ENCODE measurements around the gene ALPI. TPM values are rescaled to one million over a fixed set of nuclear protein-coding genes. Genes with fewer than 3 reads are reported as not detected.

ALPI gene
- total and polyA plus RNA-seq, 2 donors (not counting 1 experiment from before 2014, with no cell fraction given), result not detected

DNA sequence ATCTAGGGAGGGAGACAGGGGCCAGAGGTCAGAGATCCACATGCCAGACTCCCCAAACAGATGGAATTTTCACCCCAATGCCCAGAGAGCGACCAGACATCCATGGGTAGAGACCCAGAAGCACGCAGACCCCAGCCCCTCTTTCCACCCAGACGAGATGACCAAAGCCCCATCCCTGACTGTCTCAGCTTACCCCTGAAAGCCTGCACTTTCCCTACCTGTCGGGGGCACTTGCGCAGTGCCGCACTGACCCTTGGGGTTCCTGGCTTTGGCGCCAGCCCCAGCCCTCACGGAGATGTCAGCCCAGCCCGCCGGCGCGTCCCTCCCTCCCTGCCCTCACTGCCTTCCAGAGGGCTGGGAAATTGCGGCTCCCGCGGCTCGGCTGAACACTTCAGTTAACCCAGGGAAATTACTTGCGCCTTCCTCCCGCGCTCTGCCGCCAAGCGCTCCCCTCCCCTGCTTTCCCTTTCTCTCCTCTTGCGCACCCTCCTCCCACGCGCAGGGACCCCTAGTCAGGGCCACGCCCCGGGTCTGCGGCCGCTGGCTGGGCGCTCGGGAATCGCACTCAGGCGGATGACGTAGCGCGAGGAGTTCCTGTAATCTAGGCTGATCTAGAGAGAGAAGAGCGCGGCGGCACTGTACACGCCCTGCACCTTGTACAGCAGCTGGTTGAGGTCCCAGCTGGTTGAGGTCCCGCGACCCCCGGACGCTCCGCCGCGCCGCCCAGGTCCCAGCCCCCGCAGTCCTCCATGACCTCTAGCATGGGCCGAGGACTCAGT is 37.3 kb upstream of the ALPI start:
- H2AFZ ChIP-seq (ENCODE audit: low read length), result no peak overlapping the region
- H3K9me3 ChIP-seq (ENCODE audit: control insufficient read depth, insufficient read depth, low read depth, low read length), result no peaks in the 10 kb centered on the region
- H4K20me1 ChIP-seq (ENCODE audit: control insufficient read depth, extremely low read depth, insufficient read depth, low read length), result no peaks in the 10 kb centered on the region
- H3K36me3 ChIP-seq (ENCODE audit: control insufficient read depth, insufficient read depth, low read length), result no peaks in the 10 kb centered on the region
- no peak overlapping the region for H3K9ac ChIP-seq (ENCODE audit: insufficient read depth, low read length)
- peaks cover 48% of the 10 kb centered on the region for H3K27me3 ChIP-seq (ENCODE audit: control insufficient read depth, insufficient read depth, low read length)
- no peaks in the 10 kb centered on the region for H3K4me1 ChIP-seq (ENCODE audit: control insufficient read depth, extremely low read depth, insufficient read depth, low read length)
- TF ChIP-seq CTCF (conservative IDR thresholded peaks at IDR 0.05 in 1 of 2, IDR thresholded peaks at IDR 0.05 in 1 of 2; ENCODE audit: low read depth in 1 of 2, low read length in 2 of 2) (no peak), EZH2 (IDR thresholded peaks at IDR 0.05; ENCODE audit: low read length, missing control alignments) (peak; percentile 42)
- no peak overlapping the region for H3K4me3 ChIP-seq (replicated peaks in 1 of 4; ENCODE audit: control extremely low read depth in 1 of 4, insufficient read depth in 1 of 4, low read depth in 3 of 4, low read length in 4 of 4)
- no peaks in the 10 kb centered on the region for H3K79me2 ChIP-seq (ENCODE audit: control insufficient read depth, insufficient read depth, low read length)
- no peak overlapping the region for H3K27ac ChIP-seq (ENCODE audit: insufficient read depth, low read length)
- peak overlapping the region; percentile 35 for H3K4me2 ChIP-seq (ENCODE audit: extremely low read depth, insufficient read depth, low read length)
- peak; percentile 5 to 51 for DNase-seq (ENCODE audit: low read depth in 2 of 2)

DNA sequence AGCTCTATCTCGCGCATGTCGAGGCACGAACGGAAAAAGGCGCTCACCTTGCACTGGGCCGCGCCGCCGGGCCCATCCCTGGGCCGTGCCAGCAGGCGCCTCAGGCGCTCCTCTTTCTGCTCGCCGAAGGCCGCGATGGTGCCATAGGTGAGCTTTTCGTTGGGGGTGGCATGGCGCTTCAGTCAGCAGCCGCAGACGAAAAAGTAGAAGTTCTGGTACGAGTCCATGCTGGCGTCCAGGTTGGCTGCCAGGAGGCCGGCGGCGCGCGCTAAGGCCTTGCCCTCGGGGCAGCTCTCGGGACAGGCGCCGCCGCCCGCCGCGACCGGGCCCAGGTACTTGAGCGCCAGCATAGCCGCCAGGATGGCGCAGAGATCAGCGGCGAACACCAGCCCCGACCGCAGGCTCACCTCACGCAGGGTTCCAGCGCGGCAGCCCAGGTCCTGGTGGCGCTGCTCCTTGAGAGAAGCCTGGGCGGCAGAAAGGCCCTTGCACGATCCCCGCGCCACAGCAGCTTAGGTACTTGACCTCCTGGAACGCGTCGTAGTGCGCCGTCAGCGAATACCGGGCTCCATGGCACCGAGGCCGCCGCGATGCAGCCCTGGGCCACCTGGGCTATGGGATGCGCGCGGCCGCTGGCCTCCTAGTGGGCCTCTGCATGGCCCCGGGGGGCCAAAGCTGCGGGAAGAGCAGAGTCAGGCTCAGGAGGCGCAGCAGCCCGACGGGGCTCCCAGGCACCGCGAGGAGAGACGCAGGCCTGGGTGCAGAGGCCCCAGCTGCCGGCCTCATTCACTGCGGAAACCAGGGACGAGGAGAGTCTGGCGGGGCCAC is 36.5 kb upstream of the ALPI start:
- no peak overlapping the region for H2AFZ ChIP-seq (ENCODE audit: low read length)
- H3K4me3 ChIP-seq (replicated peaks in 1 of 4; ENCODE audit: control extremely low read depth in 1 of 4, insufficient read depth in 1 of 4, low read depth in 3 of 4, low read length in 4 of 4), result no peak overlapping the region
- no peak for DNase-seq (ENCODE audit: low read depth in 2 of 2)
- no peaks in the 10 kb centered on the region for H3K36me3 ChIP-seq (ENCODE audit: control insufficient read depth, insufficient read depth, low read length)
- H3K4me2 ChIP-seq (ENCODE audit: extremely low read depth, insufficient read depth, low read length), result no peak overlapping the region
- no peaks in the 10 kb centered on the region for H3K79me2 ChIP-seq (ENCODE audit: control insufficient read depth, insufficient read depth, low read length)
- no peaks in the 10 kb centered on the region for H3K4me1 ChIP-seq (ENCODE audit: control insufficient read depth, extremely low read depth, insufficient read depth, low read length)
- H3K27ac ChIP-seq (ENCODE audit: insufficient read depth, low read length), result no peak overlapping the region
- no peak for TF ChIP-seq CTCF (conservative IDR thresholded peaks at IDR 0.05 in 1 of 2, IDR thresholded peaks at IDR 0.05 in 1 of 2; ENCODE audit: low read depth in 1 of 2, low read length in 2 of 2)
- TF ChIP-seq EZH2 (IDR thresholded peaks at IDR 0.05; ENCODE audit: low read length, missing control alignments), result peak; percentile 82
- no peaks in the 10 kb centered on the region for H3K9me3 ChIP-seq (ENCODE audit: control insufficient read depth, insufficient read depth, low read depth, low read length)
- peaks cover 50% of the 10 kb centered on the region for H3K27me3 ChIP-seq (ENCODE audit: control insufficient read depth, insufficient read depth, low read length)
- H3K9ac ChIP-seq (ENCODE audit: insufficient read depth, low read length), result no peak overlapping the region
- H4K20me1 ChIP-seq (ENCODE audit: control insufficient read depth, extremely low read depth, insufficient read depth, low read length), result no peaks in the 10 kb centered on the region

- no peaks in the 10 kb centered on the region for H4K20me1 ChIP-seq (ENCODE audit: control insufficient read depth, extremely low read depth, insufficient read depth, low read length)
- H3K4me1 ChIP-seq (ENCODE audit: control insufficient read depth, extremely low read depth, insufficient read depth, low read length), result no peaks in the 10 kb centered on the region
- H2AFZ ChIP-seq (ENCODE audit: low read length), result no peak overlapping the region
- TF ChIP-seq CTCF (conservative IDR thresholded peaks at IDR 0.05 in 1 of 2, IDR thresholded peaks at IDR 0.05 in 1 of 2; ENCODE audit: low read depth in 1 of 2, low read length in 2 of 2) (no peak), EZH2 (IDR thresholded peaks at IDR 0.05; ENCODE audit: low read length, missing control alignments) (no peak)
- H3K4me3 ChIP-seq (replicated peaks in 1 of 4; ENCODE audit: control extremely low read depth in 1 of 4, insufficient read depth in 1 of 4, low read depth in 3 of 4, low read length in 4 of 4), result no peak overlapping the region
- no peak for DNase-seq (ENCODE audit: low read depth in 2 of 2)
- H3K27me3 ChIP-seq (ENCODE audit: control insufficient read depth, insufficient read depth, low read length), result peaks cover 50% of the 10 kb centered on the region
- no peaks in the 10 kb centered on the region for H3K36me3 ChIP-seq (ENCODE audit: control insufficient read depth, insufficient read depth, low read length)
- H3K9me3 ChIP-seq (ENCODE audit: control insufficient read depth, insufficient read depth, low read depth, low read length), result no peaks in the 10 kb centered on the region
- H3K79me2 ChIP-seq (ENCODE audit: control insufficient read depth, insufficient read depth, low read length), result no peaks in the 10 kb centered on the region
- H3K4me2 ChIP-seq (ENCODE audit: extremely low read depth, insufficient read depth, low read length), result no peak overlapping the region
- no peak overlapping the region for H3K9ac ChIP-seq (ENCODE audit: insufficient read depth, low read length)
- no peak overlapping the region for H3K27ac ChIP-seq (ENCODE audit: insufficient read depth, low read length)
Observed at GRCh38 chr2:232420073-232420454, 35.9 kb upstream of the ALPI start.

Measured in fibroblast of lung (primary cell).